Natural killer cell (primary cell): ENCODE data around the gene FOXN3. TPM values are rescaled to one million over a fixed set of nuclear protein-coding genes. Genes with fewer than 3 reads are reported as not detected.

ENCODE experiments used
- ATAC-seq, 3 donors: fragments of 150-1000 bp in 2 of 3; fragments of 200-7000 bp in 1 of 3; cut with Tn5 transposase; 1 replicate in 1 of 3; 2 replicates in 2 of 3; pipeline ENCODE4 v1.10.0; 2021; ENCODE audit warnings: mild to moderate bottlenecking in 2 of 3, moderate library complexity in 2 of 3
- DNase-seq, 2 donors: peaks; one replicate each; pipeline versions ENCODE4 v3.0.0 to v3.0.0-alpha.2; 2013 to 2021; ENCODE audit warnings: mixed read lengths in 1 of 2
- H3K27ac ChIP-seq: one replicate; pipeline ENCODE4 v1.5.1; 2013; ENCODE audit warnings: mild to moderate bottlenecking, low read length
- H3K27me3 ChIP-seq: one replicate; pipeline ENCODE4 v1.6.1; 2013; ENCODE audit warnings: low read length; ENCODE audit not compliant: control insufficient read depth, insufficient read depth
- H3K36me3 ChIP-seq: one replicate; pipeline ENCODE4 v1.6.1; 2013; ENCODE audit warnings: low read length; ENCODE audit not compliant: control insufficient read depth, insufficient read depth
- H3K4me1 ChIP-seq: one replicate; pipeline ENCODE4 v1.6.1; 2013; ENCODE audit warnings: low read length; ENCODE audit not compliant: control insufficient read depth, insufficient read depth
- H3K4me3 ChIP-seq: one replicate; pipeline ENCODE4 v1.5.1; 2013; ENCODE audit warnings: low read length
- H3K9me3 ChIP-seq: one replicate; pipeline ENCODE4 v1.6.1; 2013; ENCODE audit warnings: low read length; ENCODE audit not compliant: control insufficient read depth, insufficient read depth
- H3K27ac Mint-ChIP-seq, 2 donors: one replicate each; pipeline ENCODE4 v1.8.0; 2022; ENCODE audit warnings: mild to moderate bottlenecking in 2 of 2, mixed read lengths in 2 of 2, moderate library complexity in 1 of 2
- H3K27me3 Mint-ChIP-seq, 2 donors: one replicate each; pipeline ENCODE4 v1.8.0; 2022; ENCODE audit warnings: low read depth in 2 of 2, mixed read lengths in 2 of 2
- H3K36me3 Mint-ChIP-seq: one replicate; pipeline ENCODE4 v1.8.0; 2022; ENCODE audit warnings: mixed read lengths
- H3K4me1 Mint-ChIP-seq, 2 donors: one replicate each; pipeline ENCODE4 v1.8.0; 2022; ENCODE audit warnings: mixed read lengths in 2 of 2
- H3K4me3 Mint-ChIP-seq: one replicate; pipeline ENCODE4 v1.8.0; 2022; ENCODE audit warnings: mild to moderate bottlenecking, moderate library complexity, mixed read lengths
- H3K9me3 Mint-ChIP-seq, 2 donors: one replicate each; pipeline ENCODE4 v1.8.0; 2022; ENCODE audit warnings: mixed read lengths in 2 of 2
- CTCF ChIP-seq: fragments of 200-600 bp; IDR thresholded peaks from one replicate; pipeline ENCODE4 v1.8.0; 2022; ENCODE audit warnings: antibody characterized with exemption
- WGBS: methylation state at CpG from one replicate; pipeline ENCODE4 v1.1.7; 2013; ENCODE audit warnings: missing lambda C conversion rate; ENCODE audit not compliant: insufficient coverage; 5-methylcytosine and 5-hydroxymethylcytosine counted together
- intact Hi-C: fragments of 100-400 bp; cut with micrococcal nuclease; formaldehyde crosslinking; loops from one replicate; pipeline ENCODE4 v1.14.2; 2022
- total RNA-seq, 4 donors: library from RNA; stranded (reverse); fragments of 120-200 nt in 1 of 4; gene quantifications; one replicate each; pipeline versions ENCODE4 v1.2.3 to v1.2.4, GENCODE V29; 2013 to 2022

Gene FOXN3
- 100 to 1,000 TPM; 209 to 216 (median 209) TPM for total RNA-seq
- total RNA-seq (2013): 143 TPM

- Histone ChIP-seq H3K36me3 (peaks cover 2% of the 10 kb centered on the region), H3K27me3 (no peaks in the 10 kb centered on the region), H3K4me1 (peaks cover 35% of the 10 kb centered on the region), H3K27ac (peak within 1 kb of the TSS; percentile 86), H3K9me3 (no peaks in the 10 kb centered on the region), H3K4me3 (peak within 1 kb of the TSS; percentile 97)
- H3K9me3 Mint-ChIP-seq: no peaks in the 10 kb centered on the region
- DNase-seq (peak; percentile 76 to 93), ATAC-seq (peak; percentile 57 to 78 (median 70))
- intact Hi-C loops: loop anchor here (2.0 to 5.0 kb wide), 6 partner anchors 95 to 982 kb away; partner anchors contain the start of genes EFCAB11 and TDP1
- peak within 1 kb of the TSS; percentile 93 to 98 for H3K27ac Mint-ChIP-seq
- peaks cover 62 to 64% of the 10 kb centered on the region in 2 donors for H3K4me1 Mint-ChIP-seq
- H3K27me3 Mint-ChIP-seq: no peaks in the 10 kb centered on the region
- 0% methylated on average over 54 of the region's 54 CpGs for WGBS
- no peak for TF ChIP-seq CTCF
- H3K4me3 Mint-ChIP-seq: peak within 1 kb of the TSS; percentile 98
- no peaks in the 10 kb centered on the region for H3K36me3 Mint-ChIP-seq
Observed at GRCh38 chr14:89417091-89417464, at the start of gene FOXN3. TSS of gene FOXN3 (minus strand) at chr14:89417233. CDS start at chr14:89412476, 4,757 bp downstream.

GRCh38 chr14:89466484-89466883, 49.5 kb upstream of the FOXN3 start:
- Mint-ChIP-seq H3K27ac (peak overlapping the region; percentile 85 to 95), H3K27me3 (no peaks in the 10 kb centered on the region), H3K9me3 (no peaks in the 10 kb centered on the region), H3K4me1 (peaks cover 67 to 81% of the 10 kb centered on the region in 2 donors), H3K4me3 (peak overlapping the region; percentile 87), H3K36me3 (no peaks in the 10 kb centered on the region)
- WGBS: 11% methylated on average over 5 of the region's 5 CpGs
- no peak for TF ChIP-seq CTCF
- intact Hi-C loops: loop anchor here (2.0 to 5.0 kb wide), 7 partner anchors 36 to 306 kb away; no protein-coding TSS in a partner anchor
- Histone ChIP-seq H3K36me3 (no peaks in the 10 kb centered on the region), H3K4me3 (no peak overlapping the region), H3K27ac (peak overlapping the region; percentile 71), H3K4me1 (peaks cover 44% of the 10 kb centered on the region), H3K9me3 (no peaks in the 10 kb centered on the region), H3K27me3 (no peaks in the 10 kb centered on the region)
- DNase-seq: peak; percentile 68 to 76
- ATAC-seq: peak; percentile 96 to 100 (median 99)

GRCh38 chr14:89465876-89466275, 48.8 kb upstream of the FOXN3 start:
- TF ChIP-seq CTCF: no peak
- H3K27me3 Mint-ChIP-seq: no peaks in the 10 kb centered on the region
- H3K27me3 ChIP-seq: no peaks in the 10 kb centered on the region
- H3K9me3 Mint-ChIP-seq: no peaks in the 10 kb centered on the region
- H3K4me1 Mint-ChIP-seq: peaks cover 69 to 81% of the 10 kb centered on the region in 2 donors
- no peak for DNase-seq
- 61% methylated on average over 5 of the region's 5 CpGs for WGBS
- no peaks in the 10 kb centered on the region for H3K36me3 ChIP-seq
- H3K27ac ChIP-seq: no peak overlapping the region
- intact Hi-C loops: loop anchor here (2.0 to 5.0 kb wide), 7 partner anchors 35 to 306 kb away; no protein-coding TSS in a partner anchor
- no peaks in the 10 kb centered on the region for H3K36me3 Mint-ChIP-seq
- peak overlapping the region; percentile 85 to 95 for H3K27ac Mint-ChIP-seq
- H3K4me1 ChIP-seq: peaks cover 44% of the 10 kb centered on the region
- no peak overlapping the region for H3K4me3 ChIP-seq
- no peak for ATAC-seq
- no peaks in the 10 kb centered on the region for H3K9me3 ChIP-seq
- peak overlapping the region; percentile 87 for H3K4me3 Mint-ChIP-seq

- no peak for ATAC-seq
- Mint-ChIP-seq H3K36me3 (no peaks in the 10 kb centered on the region), H3K27ac (peak overlapping the region; percentile 36 to 54), H3K4me3 (no peak overlapping the region), H3K4me1 (peaks cover 51 to 69% of the 10 kb centered on the region in 2 donors), H3K9me3 (no peaks in the 10 kb centered on the region), H3K27me3 (no peaks in the 10 kb centered on the region)
- Histone ChIP-seq H3K4me3 (no peak overlapping the region), H3K4me1 (peaks cover 27% of the 10 kb centered on the region), H3K36me3 (peaks cover 1% of the 10 kb centered on the region), H3K9me3 (no peaks in the 10 kb centered on the region), H3K27me3 (no peaks in the 10 kb centered on the region), H3K27ac (no peak overlapping the region)
- TF ChIP-seq CTCF: no peak
- WGBS: 93% methylated on average over 3 of the region's 3 CpGs
- intact Hi-C loops: no loop called here
- DNase-seq: no peak
Observed at GRCh38 chr14:89461256-89461655, 44.2 kb upstream of the FOXN3 start.
